HEK293 (cell line): ENCODE measurements around the gene GOLGA3.

Experiments
- CTCF ChIA-PET: fragments of 350-600 bp; formaldehyde crosslinking; extraction: SDS; loops from one replicate; lab custom pipeline; 2021; ENCODE audit warnings: antibody characterized with exemption; lab: Yijun Ruan, JAX
- POLR2A ChIA-PET: fragments of 300-600 bp; formaldehyde crosslinking; extraction: SDS; loops from one replicate; lab custom pipeline; 2020; ENCODE audit warnings: antibody characterized with exemption, inconsistent platforms; lab: Yijun Ruan, JAX
- H3K27ac ChIP-seq: fragments of 200-500 bp; sonication (Bioruptor generic); 2 replicates; pipeline ENCODE4 v1.5.1; 2014; ENCODE audit warnings: low read depth, low read length, control low read depth, inconsistent platforms; ENCODE audit errors: extremely low read depth
- H3K36me3 ChIP-seq, 2 experiments: fragments of 200-500 bp in 1 of 2; sonication (Bioruptor generic) in 1 of 2; 1 replicate in 1 of 2; 2 replicates in 1 of 2; pipeline ENCODE4 v1.5.1; 2014 to 2017; ENCODE audit warnings: inconsistent platforms in 2 of 2, low read length in 2 of 2; ENCODE audit not compliant: control insufficient read depth in 2 of 2, insufficient read depth in 1 of 2
- H3K4me1 ChIP-seq: fragments of 200-500 bp; sonication (Bioruptor generic); 2 replicates; pipeline ENCODE4 v1.5.1; 2014; ENCODE audit warnings: mild to moderate bottlenecking, low read length, inconsistent platforms; ENCODE audit not compliant: control insufficient read depth, insufficient read depth
- H3K4me3 ChIP-seq: 2 replicates; pipeline ENCODE4 v1.5.1; 2011; ENCODE audit warnings: low read depth, mild to moderate bottlenecking, control low read depth, low read length, moderate library complexity
- H3K9me3 ChIP-seq: fragments of 200-500 bp; sonication (Bioruptor generic); 2 replicates; pipeline ENCODE4 v1.5.1; 2014; ENCODE audit warnings: low read depth, low read length, inconsistent platforms; ENCODE audit not compliant: control insufficient read depth, insufficient read depth
- KLF8 ChIP-seq: fragments of 450-650 bp; formaldehyde crosslinking; IDR thresholded peaks from 2 replicates; pipeline ENCODE4 v1.5.1; 2016; ENCODE audit warnings: missing biosample characterization, missing genetic modification characterization
- MZF1 ChIP-seq: fragments of 450-650 bp; formaldehyde crosslinking; IDR thresholded peaks from 2 replicates; pipeline ENCODE4 v1.5.1; 2017; ENCODE audit warnings: missing biosample characterization, missing genetic modification characterization, borderline replicate concordance
- SCRT2 ChIP-seq: fragments of 450-650 bp; formaldehyde crosslinking; IDR thresholded peaks from 2 replicates; pipeline ENCODE4 v1.5.1; 2016; ENCODE audit warnings: missing biosample characterization, missing genetic modification characterization
- SP2 ChIP-seq: fragments of 450-650 bp; formaldehyde crosslinking; IDR thresholded peaks from 2 replicates; pipeline ENCODE4 v1.5.1; 2016; ENCODE audit warnings: missing biosample characterization, missing genetic modification characterization
- ZEB2 ChIP-seq: fragments of 450-650 bp; formaldehyde crosslinking; IDR thresholded peaks from 2 replicates; pipeline ENCODE4 v1.5.1; 2016; ENCODE audit warnings: missing biosample characterization, missing genetic modification characterization
- ZNF10 ChIP-seq: fragments of 450-650 bp; formaldehyde crosslinking; IDR thresholded peaks from 2 replicates; pipeline ENCODE4 v1.5.1; 2017; ENCODE audit warnings: missing biosample characterization, missing genetic modification characterization
- ZNF433 ChIP-seq: fragments of 450-650 bp; formaldehyde crosslinking; IDR thresholded peaks from 2 replicates; pipeline ENCODE4 v1.5.1; 2016; ENCODE audit warnings: missing biosample characterization, missing genetic modification characterization, low read depth
- ZNF473 ChIP-seq: fragments of 450-650 bp; formaldehyde crosslinking; IDR thresholded peaks from 2 replicates; pipeline ENCODE4 v1.5.1; 2017; ENCODE audit warnings: missing biosample characterization, missing genetic modification characterization
- ZSCAN16 ChIP-seq: fragments of 450-650 bp; formaldehyde crosslinking; IDR thresholded peaks from 2 replicates; pipeline ENCODE4 v1.5.1; 2016; ENCODE audit warnings: missing biosample characterization, missing genetic modification characterization
- TF ChIP-seq, protein P1 (sequence below): fragments of 450-650 bp; formaldehyde crosslinking; IDR thresholded peaks from 2 replicates; pipeline ENCODE4 v1.5.1; 2016; ENCODE audit warnings: missing biosample characterization, missing genetic modification characterization, low read depth
- TF ChIP-seq, protein P2 (sequence below): fragments of 450-650 bp; formaldehyde crosslinking; IDR thresholded peaks from 2 replicates; pipeline ENCODE4 v1.5.1; 2016; ENCODE audit warnings: missing biosample characterization, missing genetic modification characterization
- TF ChIP-seq, protein P3 (sequence below): fragments of 450-650 bp; formaldehyde crosslinking; IDR thresholded peaks from 2 replicates; pipeline ENCODE4 v1.5.1; 2016; ENCODE audit warnings: missing biosample characterization, missing genetic modification characterization
- TF ChIP-seq, protein P4 (sequence below): fragments of 450-650 bp; formaldehyde crosslinking; IDR thresholded peaks from 2 replicates; pipeline ENCODE4 v1.5.1; 2016; ENCODE audit warnings: missing biosample characterization, missing genetic modification characterization
- TF ChIP-seq, protein P5 (sequence below): fragments of 450-650 bp; formaldehyde crosslinking; IDR thresholded peaks from 2 replicates; pipeline ENCODE4; 2016; ENCODE audit warnings: missing biosample characterization, missing genetic modification characterization

Gene GOLGA3

DNA sequence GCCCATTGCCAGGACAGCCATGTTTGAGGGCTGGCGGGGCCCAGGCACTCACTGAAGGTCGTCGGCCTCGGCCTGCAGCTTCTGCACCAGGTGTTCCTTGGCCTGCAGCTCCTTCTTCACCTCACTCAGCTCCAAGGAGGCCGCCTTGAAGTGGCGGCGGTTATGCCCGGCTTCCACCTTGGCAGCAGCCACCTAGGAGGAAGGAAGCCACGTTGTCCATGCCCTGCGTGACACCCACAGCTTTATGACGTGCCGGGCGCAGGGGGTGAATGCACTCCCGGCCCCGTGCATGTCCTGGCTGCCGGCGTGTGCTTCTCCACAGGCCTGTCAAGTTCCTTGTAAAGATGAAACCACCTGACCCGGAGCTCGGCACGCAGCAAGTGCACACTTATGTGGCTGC, 51.1 kb downstream of the GOLGA3 start:
- ChIA-PET CTCF (interaction anchor here (0.6 kb wide), 1 partner anchor 15 kb away, joined by 3 read pairs; no protein-coding TSS in a partner anchor), POLR2A (interaction anchor here (0.6 kb wide), 1 partner anchor 22 kb away, joined by 5 read pairs; no protein-coding TSS in a partner anchor)
- Histone ChIP-seq H3K4me1 (no peaks in the 10 kb centered on the region), H3K9me3 (no peaks in the 10 kb centered on the region), H3K36me3 (peaks cover 14 to 94% of the 10 kb centered on the region in 2 experiments; a peak in 2 of 3 replicates), H3K4me3 (no peak overlapping the region), H3K27ac (no peak overlapping the region)
- TF ChIP-seq MZF1 (tag by site-specific recombination) (no peak), KLF8 (tag by site-specific recombination) (no peak), ZEB2 (tag by site-specific recombination) (no peak), SCRT2 (tag by site-specific recombination) (no peak), SP2 (no peak), ZNF10 (no peak), ZNF433 (tag by site-specific recombination) (no peak), ZNF473 (tag by site-specific recombination) (no peak), ZSCAN16 (tag by site-specific recombination) (no peak)
- TF ChIP-seq, protein P1, sequence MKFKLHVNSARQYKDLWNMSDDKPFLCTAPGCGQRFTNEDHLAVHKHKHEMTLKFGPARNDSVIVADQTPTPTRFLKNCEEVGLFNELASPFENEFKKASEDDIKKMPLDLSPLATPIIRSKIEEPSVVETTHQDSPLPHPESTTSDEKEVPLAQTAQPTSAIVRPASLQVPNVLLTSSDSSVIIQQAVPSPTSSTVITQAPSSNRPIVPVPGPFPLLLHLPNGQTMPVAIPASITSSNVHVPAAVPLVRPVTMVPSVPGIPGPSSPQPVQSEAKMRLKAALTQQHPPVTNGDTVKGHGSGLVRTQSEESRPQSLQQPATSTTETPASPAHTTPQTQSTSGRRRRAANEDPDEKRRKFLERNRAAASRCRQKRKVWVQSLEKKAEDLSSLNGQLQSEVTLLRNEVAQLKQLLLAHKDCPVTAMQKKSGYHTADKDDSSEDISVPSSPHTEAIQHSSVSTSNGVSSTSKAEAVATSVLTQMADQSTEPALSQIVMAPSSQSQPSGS: no peak
- TF ChIP-seq, protein P2, sequence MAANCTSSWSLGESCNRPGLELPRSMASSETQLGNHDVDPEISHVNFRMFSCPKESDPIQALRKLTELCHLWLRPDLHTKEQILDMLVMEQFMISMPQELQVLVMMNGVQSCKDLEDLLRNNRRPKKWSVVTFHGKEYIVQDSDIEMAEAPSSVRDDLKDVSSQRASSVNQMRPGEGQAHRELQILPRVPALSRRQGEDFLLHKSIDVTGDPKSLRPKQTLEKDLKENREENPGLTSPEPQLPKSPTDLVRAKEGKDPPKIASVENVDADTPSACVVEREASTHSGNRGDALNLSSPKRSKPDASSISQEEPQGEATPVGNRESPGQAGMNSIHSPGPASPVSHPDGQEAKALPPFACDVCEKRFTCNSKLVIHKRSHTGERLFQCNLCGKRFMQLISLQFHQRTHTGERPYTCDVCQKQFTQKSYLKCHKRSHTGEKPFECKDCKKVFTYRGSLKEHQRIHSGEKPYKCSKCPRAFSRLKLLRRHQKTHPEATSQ: no peak
- TF ChIP-seq, protein P3, sequence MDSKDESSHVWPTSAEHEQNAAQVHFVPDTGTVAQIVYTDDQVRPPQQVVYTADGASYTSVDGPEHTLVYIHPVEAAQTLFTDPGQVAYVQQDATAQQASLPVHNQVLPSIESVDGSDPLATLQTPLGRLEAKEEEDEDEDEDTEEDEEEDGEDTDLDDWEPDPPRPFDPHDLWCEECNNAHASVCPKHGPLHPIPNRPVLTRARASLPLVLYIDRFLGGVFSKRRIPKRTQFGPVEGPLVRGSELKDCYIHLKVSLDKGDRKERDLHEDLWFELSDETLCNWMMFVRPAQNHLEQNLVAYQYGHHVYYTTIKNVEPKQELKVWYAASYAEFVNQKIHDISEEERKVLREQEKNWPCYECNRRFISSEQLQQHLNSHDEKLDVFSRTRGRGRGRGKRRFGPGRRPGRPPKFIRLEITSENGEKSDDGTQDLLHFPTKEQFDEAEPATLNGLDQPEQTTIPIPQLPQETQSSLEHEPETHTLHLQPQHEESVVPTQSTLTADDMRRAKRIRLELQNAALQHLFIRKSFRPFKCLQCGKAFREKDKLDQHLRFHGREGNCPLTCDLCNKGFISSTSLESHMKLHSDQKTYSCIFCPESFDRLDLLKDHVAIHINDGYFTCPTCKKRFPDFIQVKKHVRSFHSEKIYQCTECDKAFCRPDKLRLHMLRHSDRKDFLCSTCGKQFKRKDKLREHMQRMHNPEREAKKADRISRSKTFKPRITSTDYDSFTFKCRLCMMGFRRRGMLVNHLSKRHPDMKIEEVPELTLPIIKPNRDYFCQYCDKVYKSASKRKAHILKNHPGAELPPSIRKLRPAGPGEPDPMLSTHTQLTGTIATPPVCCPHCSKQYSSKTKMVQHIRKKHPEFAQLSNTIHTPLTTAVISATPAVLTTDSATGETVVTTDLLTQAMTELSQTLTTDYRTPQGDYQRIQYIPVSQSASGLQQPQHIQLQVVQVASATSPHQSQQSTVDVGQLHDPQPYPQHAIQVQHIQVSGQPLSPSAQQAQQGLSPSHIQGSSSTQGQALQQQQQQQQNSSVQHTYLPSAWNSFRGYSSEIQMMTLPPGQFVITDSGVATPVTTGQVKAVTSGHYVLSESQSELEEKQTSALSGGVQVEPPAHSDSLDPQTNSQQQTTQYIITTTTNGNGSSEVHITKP (tag by site-specific recombination): no peak
- TF ChIP-seq, protein P4, sequence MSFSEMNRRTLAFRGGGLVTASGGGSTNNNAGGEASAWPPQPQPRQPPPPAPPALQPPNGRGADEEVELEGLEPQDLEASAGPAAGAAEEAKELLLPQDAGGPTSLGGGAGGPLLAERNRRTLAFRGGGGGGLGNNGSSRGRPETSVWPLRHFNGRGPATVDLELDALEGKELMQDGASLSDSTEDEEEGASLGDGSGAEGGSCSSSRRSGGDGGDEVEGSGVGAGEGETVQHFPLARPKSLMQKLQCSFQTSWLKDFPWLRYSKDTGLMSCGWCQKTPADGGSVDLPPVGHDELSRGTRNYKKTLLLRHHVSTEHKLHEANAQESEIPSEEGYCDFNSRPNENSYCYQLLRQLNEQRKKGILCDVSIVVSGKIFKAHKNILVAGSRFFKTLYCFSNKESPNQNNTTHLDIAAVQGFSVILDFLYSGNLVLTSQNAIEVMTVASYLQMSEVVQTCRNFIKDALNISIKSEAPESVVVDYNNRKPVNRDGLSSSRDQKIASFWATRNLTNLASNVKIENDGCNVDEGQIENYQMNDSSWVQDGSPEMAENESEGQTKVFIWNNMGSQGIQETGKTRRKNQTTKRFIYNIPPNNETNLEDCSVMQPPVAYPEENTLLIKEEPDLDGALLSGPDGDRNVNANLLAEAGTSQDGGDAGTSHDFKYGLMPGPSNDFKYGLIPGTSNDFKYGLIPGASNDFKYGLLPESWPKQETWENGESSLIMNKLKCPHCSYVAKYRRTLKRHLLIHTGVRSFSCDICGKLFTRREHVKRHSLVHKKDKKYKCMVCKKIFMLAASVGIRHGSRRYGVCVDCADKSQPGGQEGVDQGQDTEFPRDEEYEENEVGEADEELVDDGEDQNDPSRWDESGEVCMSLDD (tag by site-specific recombination): no peak
- TF ChIP-seq, protein P5, sequence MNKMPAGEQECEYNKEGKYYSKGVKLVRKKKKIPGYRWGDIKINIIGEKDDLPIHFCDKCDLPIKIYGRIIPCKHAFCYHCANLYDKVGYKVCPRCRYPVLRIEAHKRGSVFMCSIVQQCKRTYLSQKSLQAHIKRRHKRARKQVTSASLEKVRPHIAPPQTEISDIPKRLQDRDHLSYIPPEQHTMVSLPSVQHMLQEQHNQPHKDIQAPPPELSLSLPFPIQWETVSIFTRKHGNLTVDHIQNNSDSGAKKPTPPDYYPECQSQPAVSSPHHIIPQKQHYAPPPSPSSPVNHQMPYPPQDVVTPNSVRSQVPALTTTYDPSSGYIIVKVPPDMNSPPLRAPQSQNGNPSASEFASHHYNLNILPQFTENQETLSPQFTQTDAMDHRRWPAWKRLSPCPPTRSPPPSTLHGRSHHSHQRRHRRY (tag by site-specific recombination): no peak
